Bronchial epithelial cell (primary cell): ENCODE data around the gene GJD3. TPM values are rescaled to one million over a fixed set of nuclear protein-coding genes. Genes with fewer than 3 reads are reported as not detected.
A peak's percentile ranks its signal among the peaks of the same experiment; 100 is the strongest.

Source experiments
- DNase-seq: peaks from one replicate; pipeline ENCODE4 v3.0.0-alpha.2; 2010; ENCODE audit warnings: low read depth
- FAIRE-seq: peaks from 2 replicates; lab custom pipeline; 2011; peaks lifted over from hg19 to GRCh38; lab: Jason Lieb, UNC
- H3K27me3 ChIP-seq: 2 replicates; pipeline ENCODE4 v1.5.1; 2011; ENCODE audit warnings: low read length; ENCODE audit not compliant: control insufficient read depth, insufficient read depth
- H3K36me3 ChIP-seq: 2 replicates; pipeline ENCODE4 v1.5.1; 2011; ENCODE audit warnings: low read length; ENCODE audit not compliant: control insufficient read depth, insufficient read depth
- H3K4me3 ChIP-seq: 2 replicates; pipeline ENCODE4 v1.5.1; 2011; ENCODE audit warnings: mild to moderate bottlenecking, low read depth, low read length, control low read depth
- CTCF ChIP-seq: IDR thresholded peaks from 2 replicates; pipeline ENCODE4 v1.5.1; 2011; ENCODE audit warnings: mild to moderate bottlenecking, moderate library complexity, low read length, control low read depth, inconsistent platforms; ENCODE audit not compliant: insufficient read depth, severe bottlenecking
- total RNA-seq: library from RNA; depleted of rRNA; stranded (reverse); fragments of >200 nt; gene quantifications from 2 replicates; pipeline ENCODE4 v1.2.1, GENCODE V29; 2014

Gene GJD3
- total RNA-seq, 1 donor from 2014 or later: 0.53 TPM

GRCh38 chr17:40321961-40322357 is 42.6 kb downstream of the GJD3 start:
- no peak for FAIRE-seq
- DNase-seq: no peak
- Histone ChIP-seq H3K27me3 (no peaks in the 10 kb centered on the region), H3K4me3 (no peak overlapping the region), H3K36me3 (peaks cover 1% of the 10 kb centered on the region)
- TF ChIP-seq CTCF: no peak

- Histone ChIP-seq H3K4me3 (no peak overlapping the region), H3K27me3 (no peaks in the 10 kb centered on the region), H3K36me3 (peaks cover 1% of the 10 kb centered on the region)
- DNase-seq (no peak), FAIRE-seq (no peak)
- TF ChIP-seq CTCF: no peak
Observed at GRCh38 chr17:40321524-40321929, 43.0 kb downstream of the GJD3 start.

GRCh38 chr17:40320756-40321523 is 43.6 kb downstream of the GJD3 start:
- no peak for DNase-seq
- no peak for FAIRE-seq
- no peak for TF ChIP-seq CTCF
- peaks cover 1% of the 10 kb centered on the region for H3K36me3 ChIP-seq
- no peak overlapping the region for H3K4me3 ChIP-seq
- no peaks in the 10 kb centered on the region for H3K27me3 ChIP-seq

GRCh38 chr17:40319651-40320540 is 44.6 kb downstream of the GJD3 start:
- peak overlapping the region; percentile 90 for H3K4me3 ChIP-seq
- no peaks in the 10 kb centered on the region for H3K27me3 ChIP-seq
- DNase-seq (no peak), FAIRE-seq (no peak)
- peaks cover 1% of the 10 kb centered on the region for H3K36me3 ChIP-seq
- no peak for TF ChIP-seq CTCF

- DNase-seq: no peak
- Histone ChIP-seq H3K4me3 (peak overlapping the region; percentile 90), H3K27me3 (no peaks in the 10 kb centered on the region), H3K36me3 (peaks cover 1% of the 10 kb centered on the region)
- FAIRE-seq: no peak
- TF ChIP-seq CTCF: no peak
Observed at GRCh38 chr17:40318830-40319391, 45.6 kb downstream of the GJD3 start.
